PC-3 (cell line): Measurements from ENCODE around the gene KRTAP10-9. TPM values are rescaled to one million over a fixed set of nuclear protein-coding genes. Genes with fewer than 3 reads are reported as not detected.

Experiments
- ATAC-seq: fragments of 200-7000 bp; cut with Tn5 transposase; 2 replicates; pipeline ENCODE4 v1.9.1; 2020; ENCODE audit warnings: mild to moderate bottlenecking, moderate library complexity
- BruUV-seq: library from RNA; stranded (reverse); fragments of 400-500 nt; replicated peaks from 2 replicates; lab custom pipeline; 2021; lab: Mats Ljungman, UMichigan
- CTCF ChIA-PET: fragments of 300-600 bp; sonication (Branson Sonifier 250); formaldehyde crosslinking; loops from one replicate; lab custom pipeline; 2022; ENCODE audit warnings: antibody characterized with exemption; lab: Charles Lee
- POLR2A ChIA-PET: fragments of 300-600 bp; sonication (Branson Sonifier 250); formaldehyde crosslinking; loops from one replicate; lab custom pipeline; 2022; ENCODE audit warnings: antibody characterized with exemption; ENCODE audit not compliant: unreplicated experiment; lab: Charles Lee
- DNase-seq: peaks from one replicate; pipeline ENCODE4 v3.0.0-alpha.2; 2015
- H2AFZ ChIP-seq: fragments of 300-600 bp; sonication (generic); 2 replicates; pipeline ENCODE4 v1.6.0; 2016; ENCODE audit warnings: antibody characterized with exemption, low read length
- H3F3A ChIP-seq: fragments of 300-600 bp; sonication (generic); one replicate; pipeline ENCODE4 v1.6.0; 2017; ENCODE audit warnings: antibody characterized with exemption, low read length, control low read depth, mild to moderate bottlenecking; ENCODE audit not compliant: unreplicated experiment
- H3K27ac ChIP-seq: fragments of 300-600 bp; sonication (generic); 2 replicates; pipeline ENCODE4 v1.5.1; 2016; ENCODE audit warnings: mild to moderate bottlenecking, low read length
- H3K27me3 ChIP-seq: fragments of 300-600 bp; sonication (generic); 2 replicates; pipeline ENCODE4 v1.6.1; 2016; ENCODE audit warnings: low read length, mixed read lengths
- H3K36me3 ChIP-seq: fragments of 300-600 bp; sonication (generic); 2 replicates; pipeline ENCODE4 v1.6.1; 2016; ENCODE audit warnings: low read depth, mixed run types, low read length, mixed read lengths
- H3K4me1 ChIP-seq: fragments of 300-600 bp; sonication (generic); 2 replicates; pipeline ENCODE4 v1.5.1; 2016; ENCODE audit warnings: low read length; ENCODE audit not compliant: insufficient read depth
- H3K4me2 ChIP-seq: fragments of 300-600 bp; sonication (generic); 2 replicates; pipeline ENCODE4 v1.6.0; 2016; ENCODE audit warnings: low read length
- H3K4me3 ChIP-seq: fragments of 300-600 bp; sonication (generic); 2 replicates; pipeline ENCODE4 v1.5.1; 2016; ENCODE audit warnings: mild to moderate bottlenecking, low read length, mixed read lengths
- H3K79me2 ChIP-seq: fragments of 300-600 bp; sonication (generic); 2 replicates; pipeline ENCODE4 v1.6.1; 2017; ENCODE audit warnings: low read length, mixed read lengths
- H3K9ac ChIP-seq: fragments of 300-600 bp; sonication (generic); 2 replicates; pipeline ENCODE4 v1.6.0; 2016; ENCODE audit warnings: mild to moderate bottlenecking, low read length
- H3K9me2 ChIP-seq: fragments of 300-600 bp; sonication (generic); replicated peaks from 2 replicates; pipeline ENCODE4 v1.6.1; 2016; ENCODE audit warnings: mixed run types, low read length, mixed read lengths
- H3K9me3 ChIP-seq: fragments of 300-600 bp; sonication (generic); 2 replicates; pipeline ENCODE4 v1.6.1; 2016; ENCODE audit warnings: low read length, mixed read lengths
- H4K20me1 ChIP-seq: fragments of 300-600 bp; sonication (generic); 2 replicates; pipeline ENCODE4 v1.6.1; 2016; ENCODE audit warnings: low read length, mixed read lengths
- CTCF ChIP-seq: fragments of 300-600 bp; sonication (generic); conservative IDR thresholded peaks from 2 replicates; pipeline ENCODE4 v1.5.1; 2017; ENCODE audit warnings: antibody characterized with exemption, low read depth, mild to moderate bottlenecking, low read length
- EZH2 ChIP-seq: fragments of 300-600 bp; sonication (generic); IDR thresholded peaks from one replicate; pipeline ENCODE4 v1.6.1; 2017; ENCODE audit warnings: antibody characterized with exemption, mild to moderate bottlenecking, low read length; ENCODE audit not compliant: unreplicated experiment
- EZH2phosphoT487 ChIP-seq: fragments of 300-600 bp; sonication (generic); IDR thresholded peaks from 2 replicates; pipeline ENCODE4 v1.6.1; 2018; ENCODE audit warnings: mild to moderate bottlenecking, antibody characterized with exemption, low read length, borderline replicate concordance
- intact Hi-C: fragments of 100-400 bp; cut with micrococcal nuclease; formaldehyde crosslinking; loops from 2 replicates; pipeline ENCODE4 v1.9.0; 2023
- total RNA-seq: library from RNA; depleted of rRNA; stranded (reverse); fragments of >200 nt; gene quantifications from 2 replicates; pipeline ENCODE4 v1.2.3, GENCODE V29; 2014

The KRTAP10-9 gene
- total RNA-seq, 1 experiment from 2014 or later, result not detected

DNA sequence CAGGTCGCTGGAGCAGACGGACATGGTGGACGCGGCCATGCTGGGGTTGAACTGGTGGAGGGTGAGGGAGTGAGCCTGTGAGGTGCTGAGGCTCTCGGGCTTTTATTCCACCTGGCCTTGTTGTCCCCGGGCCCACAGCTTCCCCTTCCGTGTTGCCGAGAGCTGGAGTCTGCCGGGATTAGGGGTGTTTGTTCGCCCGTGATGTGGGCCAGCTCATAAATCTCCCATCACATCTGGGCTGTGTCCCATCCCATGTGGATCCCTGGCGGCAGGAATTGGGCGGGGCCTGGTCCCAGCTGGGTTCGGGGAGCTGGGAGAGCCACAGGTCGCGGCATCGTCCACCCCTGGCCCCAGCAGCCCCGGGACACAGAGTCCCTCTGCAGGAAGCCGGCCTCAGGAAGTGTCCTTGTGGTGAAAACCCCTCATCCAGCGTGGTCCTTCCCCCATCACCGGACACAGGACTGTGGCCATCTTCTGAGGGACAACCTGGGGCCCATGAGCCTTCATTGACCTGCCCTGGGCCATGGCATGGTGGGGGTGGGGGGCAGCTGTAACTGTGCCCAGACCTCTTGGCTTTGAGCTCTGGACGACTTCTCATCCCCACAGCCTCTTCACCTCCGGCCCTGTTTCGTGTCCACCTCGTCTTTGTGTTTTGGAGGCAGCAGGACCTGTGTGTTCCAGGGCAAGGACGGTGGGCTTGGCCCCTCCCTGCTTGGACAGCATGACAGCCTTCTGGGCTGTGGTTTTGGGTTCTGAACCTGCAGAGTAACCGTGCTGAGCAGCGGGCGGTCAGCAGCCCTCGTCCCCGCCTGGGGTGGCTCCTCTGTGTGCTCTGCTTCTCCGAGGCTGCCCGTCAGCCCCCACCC lies 34.2 kb upstream of the KRTAP10-9 start, which contains the start of gene KRTAP10-6:
Gene KRTAP10-6, minus strand, starts transcription at position 60 of the 866 bp plus-strand sequence. Its CDS starts 21 bp downstream, at position 39.
- CTCF ChIA-PET, result no interaction called here
- BruUV-seq, result no TSS peak

GRCh38 chr21:44593598-44594405 lies 33.1 kb upstream of the KRTAP10-9 start:
- DNase-seq (no peak), ATAC-seq (no peak)
- ChIA-PET CTCF (no interaction called here), POLR2A (no interaction called here)
- H3K79me2 ChIP-seq, result no peaks in the 10 kb centered on the region
- no peaks in the 10 kb centered on the region for H4K20me1 ChIP-seq
- no peaks in the 10 kb centered on the region for H3K9me2 ChIP-seq
- H3K27ac ChIP-seq, result no peak overlapping the region
- H3K36me3 ChIP-seq, result no peaks in the 10 kb centered on the region
- H2AFZ ChIP-seq, result no peak overlapping the region
- no peaks in the 10 kb centered on the region for H3K9me3 ChIP-seq
- no peak overlapping the region for H3K9ac ChIP-seq
- no TSS peak for BruUV-seq
- no peak for TF ChIP-seq CTCF
- no peak for TF ChIP-seq EZH2phosphoT487
- TF ChIP-seq EZH2, result no peak
- H3K4me3 ChIP-seq, result no peak overlapping the region
- intact Hi-C loops, result no loop called here
- H3F3A ChIP-seq, result no peaks in the 10 kb centered on the region
- H3K4me1 ChIP-seq, result peaks cover 12% of the 10 kb centered on the region
- H3K27me3 ChIP-seq, result no peaks in the 10 kb centered on the region
- H3K4me2 ChIP-seq, result no peak overlapping the region

More for the DNA sequence above, 34.2 kb upstream of the KRTAP10-9 start, which contains the start of gene KRTAP10-6:
- H3K9ac ChIP-seq, result no peak within 1 kb of the TSS
- no peak within 1 kb of the TSS for H3K4me2 ChIP-seq
- H4K20me1 ChIP-seq, result no peaks in the 10 kb centered on the region
- H3K79me2 ChIP-seq, result no peaks in the 10 kb centered on the region
- H3K4me3 ChIP-seq, result no peak within 1 kb of the TSS
- H3K4me1 ChIP-seq, result peaks cover 12% of the 10 kb centered on the region
- no peak for TF ChIP-seq EZH2
- no peak for TF ChIP-seq CTCF
- no peak for TF ChIP-seq EZH2phosphoT487
- no peaks in the 10 kb centered on the region for H3K36me3 ChIP-seq
- no peak for DNase-seq
- H3K27me3 ChIP-seq, result no peaks in the 10 kb centered on the region
- H3F3A ChIP-seq, result no peaks in the 10 kb centered on the region
- H3K9me2 ChIP-seq, result no peaks in the 10 kb centered on the region
- no peak within 1 kb of the TSS for H3K27ac ChIP-seq
- POLR2A ChIA-PET, result no interaction called here
- no peak within 1 kb of the TSS for H2AFZ ChIP-seq
- intact Hi-C loops, result no loop called here
- no peak for ATAC-seq
- no peaks in the 10 kb centered on the region for H3K9me3 ChIP-seq
